ENCODE measurements around the gene GABBR2. TPM values are rescaled to one million over a fixed set of nuclear protein-coding genes. Genes with fewer than 3 reads are reported as not detected.

The GABBR2 gene
- polyA plus RNA-seq, 1 of the 3 experiments (the other 2 are of a cell fraction), result not detected

DNA sequence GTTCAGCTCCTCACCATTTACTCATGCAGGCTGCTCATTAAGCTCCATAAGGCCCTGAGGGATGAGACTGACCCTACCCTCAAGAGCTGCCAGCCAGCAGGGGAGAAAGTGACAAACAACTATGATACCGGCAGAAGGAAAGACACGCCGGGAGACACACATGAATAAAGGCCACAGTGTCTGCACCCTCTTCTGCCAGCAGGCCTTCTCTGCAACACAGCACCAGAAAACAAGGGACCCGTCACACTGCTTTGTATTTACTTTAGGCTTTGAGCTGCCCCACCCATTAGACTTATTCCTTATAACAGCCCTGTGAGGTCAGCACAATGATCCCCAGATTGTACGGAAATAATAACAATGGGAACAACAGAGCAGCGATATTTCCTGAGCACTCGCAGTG lies 7.2 kb downstream of the GABBR2 start:
- Histone ChIP-seq H3K4me3 (ENCODE audit: low read depth in 2 of 2, low read length in 1 of 2) (no peak overlapping the region), H4K20me1 (ENCODE audit: insufficient read depth) (no peaks in the 10 kb centered on the region), H3K9me3 (no peaks in the 10 kb centered on the region), H3K27ac (ENCODE audit: low read depth in 2 of 2, low read length in 1 of 2) (no peak overlapping the region), H3K27me3 (ENCODE audit: insufficient read depth) (peaks cover 56% of the 10 kb centered on the region; the same call in 1 of the 2 replicates), H3K4me2 (no peak overlapping the region), H3K4me1 (ENCODE audit: control insufficient read depth in 1 of 2, insufficient read depth in 2 of 2, low read depth in 1 of 2, low read length in 1 of 2) (peaks cover 0 to 8% of the 10 kb centered on the region in 2 experiments; a peak in 1 of 4 replicates), H3K79me2 (ENCODE audit: insufficient read depth) (no peaks in the 10 kb centered on the region), H3F3A (replicated peaks; ENCODE audit: insufficient read depth) (no peaks in the 10 kb centered on the region), H2AFZ (ENCODE audit: low read depth) (no peak overlapping the region), H3K9me2 (no peaks in the 10 kb centered on the region), H3K9ac (no peak overlapping the region), H3K36me3 (replicated peaks in 1 of 2; ENCODE audit: control insufficient read depth in 1 of 2, insufficient read depth in 2 of 2, low read length in 1 of 2) (no peaks in the 10 kb centered on the region)
- no peak for DNase-seq
- CTCF ChIA-PET, result interaction anchor here (2.3 kb wide), 1 partner anchor 74 kb away, joined by 7 read pairs; no protein-coding TSS in a partner anchor
- POLR2A ChIA-PET, result no interaction called here
- 83% methylated on average over 7 of the region's 7 CpGs for WGBS (ENCODE audit: low lambda C conversion rate)
- TF ChIP-seq JUND (IDR thresholded peaks at IDR 0.05) (no peak), SMC3 (IDR thresholded peaks at IDR 0.05; ENCODE audit: low read depth, low read length) (no peak)

DNA sequence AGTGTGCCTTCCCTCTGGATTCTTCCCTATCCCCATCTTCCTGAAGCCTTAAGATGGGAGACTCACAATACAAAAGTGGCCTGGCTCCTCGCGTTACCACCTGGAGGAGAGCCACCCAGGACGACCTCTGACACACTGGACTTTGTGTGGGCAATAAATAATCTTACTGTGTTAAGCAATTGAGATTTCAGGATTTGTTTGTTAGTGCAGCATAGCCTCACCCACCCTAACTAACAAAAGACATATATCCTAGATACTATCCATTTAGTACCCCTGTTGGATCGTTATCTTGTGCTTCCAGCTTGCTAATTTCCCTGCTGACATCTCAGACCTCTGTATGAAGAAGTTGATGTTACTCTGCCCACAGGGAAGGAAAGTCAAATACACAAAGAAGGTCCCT lies 7.9 kb downstream of the GABBR2 start:
- ChIA-PET POLR2A (no interaction called here), CTCF (interaction anchor here (2.3 kb wide), 1 partner anchor 75 kb away, joined by 7 read pairs; no protein-coding TSS in a partner anchor)
- Histone ChIP-seq H2AFZ (ENCODE audit: low read depth) (no peak overlapping the region), H3K27ac (ENCODE audit: low read depth in 2 of 2, low read length in 1 of 2) (no peak overlapping the region), H3K4me2 (no peak overlapping the region), H3K9me3 (no peaks in the 10 kb centered on the region), H3F3A (replicated peaks; ENCODE audit: insufficient read depth) (no peaks in the 10 kb centered on the region), H3K79me2 (ENCODE audit: insufficient read depth) (no peaks in the 10 kb centered on the region), H3K9ac (no peak overlapping the region), H3K36me3 (replicated peaks in 1 of 2; ENCODE audit: control insufficient read depth in 1 of 2, insufficient read depth in 2 of 2, low read length in 1 of 2) (no peaks in the 10 kb centered on the region), H3K4me1 (ENCODE audit: control insufficient read depth in 1 of 2, insufficient read depth in 2 of 2, low read depth in 1 of 2, low read length in 1 of 2) (peaks cover 0 to 8% of the 10 kb centered on the region in 2 experiments; a peak in 1 of 4 replicates), H3K27me3 (ENCODE audit: insufficient read depth) (peaks cover 52% of the 10 kb centered on the region; the same call in 1 of the 2 replicates), H3K4me3 (ENCODE audit: low read depth in 2 of 2, low read length in 1 of 2) (no peak overlapping the region), H4K20me1 (ENCODE audit: insufficient read depth) (no peaks in the 10 kb centered on the region), H3K9me2 (no peaks in the 10 kb centered on the region)
- no peak for DNase-seq
- 27% methylated on average over 4 of the region's 4 CpGs for WGBS (ENCODE audit: low lambda C conversion rate)
- no peak for TF ChIP-seq SMC3 (IDR thresholded peaks at IDR 0.05; ENCODE audit: low read depth, low read length)
- no peak for TF ChIP-seq POLR2AphosphoS5 (IDR thresholded peaks at IDR 0.05; ENCODE audit: low read depth, low read length)
- TF ChIP-seq JUND (IDR thresholded peaks at IDR 0.05), result no peak
- TF ChIP-seq NFIC (IDR thresholded peaks at IDR 0.05; ENCODE audit: borderline replicate concordance), result no peak
- no peak for TF ChIP-seq NRF1 (IDR thresholded peaks at IDR 0.05; ENCODE audit: low read depth, low read length)
- TF ChIP-seq ELF1 (IDR thresholded peaks at IDR 0.05), result no peak
- no peak for TF ChIP-seq SIN3A (IDR thresholded peaks at IDR 0.05; ENCODE audit: borderline replicate concordance, low read depth, low read length)
- TF ChIP-seq EP300 (IDR thresholded peaks at IDR 0.05; ENCODE audit: borderline replicate concordance in 1 of 2, low read depth in 1 of 2, low read length in 1 of 2), result no peak
- TF ChIP-seq, protein P1, sequence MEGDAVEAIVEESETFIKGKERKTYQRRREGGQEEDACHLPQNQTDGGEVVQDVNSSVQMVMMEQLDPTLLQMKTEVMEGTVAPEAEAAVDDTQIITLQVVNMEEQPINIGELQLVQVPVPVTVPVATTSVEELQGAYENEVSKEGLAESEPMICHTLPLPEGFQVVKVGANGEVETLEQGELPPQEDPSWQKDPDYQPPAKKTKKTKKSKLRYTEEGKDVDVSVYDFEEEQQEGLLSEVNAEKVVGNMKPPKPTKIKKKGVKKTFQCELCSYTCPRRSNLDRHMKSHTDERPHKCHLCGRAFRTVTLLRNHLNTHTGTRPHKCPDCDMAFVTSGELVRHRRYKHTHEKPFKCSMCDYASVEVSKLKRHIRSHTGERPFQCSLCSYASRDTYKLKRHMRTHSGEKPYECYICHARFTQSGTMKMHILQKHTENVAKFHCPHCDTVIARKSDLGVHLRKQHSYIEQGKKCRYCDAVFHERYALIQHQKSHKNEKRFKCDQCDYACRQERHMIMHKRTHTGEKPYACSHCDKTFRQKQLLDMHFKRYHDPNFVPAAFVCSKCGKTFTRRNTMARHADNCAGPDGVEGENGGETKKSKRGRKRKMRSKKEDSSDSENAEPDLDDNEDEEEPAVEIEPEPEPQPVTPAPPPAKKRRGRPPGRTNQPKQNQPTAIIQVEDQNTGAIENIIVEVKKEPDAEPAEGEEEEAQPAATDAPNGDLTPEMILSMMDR (IDR thresholded peaks at IDR 0.05), result no peak
- no peak for TF ChIP-seq GABPA (IDR thresholded peaks at IDR 0.05; ENCODE audit: low read depth)
- no peak for TF ChIP-seq RCOR1 (IDR thresholded peaks at IDR 0.05; ENCODE audit: low read length)
- TF ChIP-seq, protein P2, sequence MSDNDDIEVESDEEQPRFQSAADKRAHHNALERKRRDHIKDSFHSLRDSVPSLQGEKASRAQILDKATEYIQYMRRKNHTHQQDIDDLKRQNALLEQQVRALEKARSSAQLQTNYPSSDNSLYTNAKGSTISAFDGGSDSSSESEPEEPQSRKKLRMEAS (IDR thresholded peaks at IDR 0.05; ENCODE audit: low read depth), result no peak
- no peak for TF ChIP-seq RFX5 (IDR thresholded peaks at IDR 0.05; ENCODE audit: low read length)
- TF ChIP-seq, protein P3, sequence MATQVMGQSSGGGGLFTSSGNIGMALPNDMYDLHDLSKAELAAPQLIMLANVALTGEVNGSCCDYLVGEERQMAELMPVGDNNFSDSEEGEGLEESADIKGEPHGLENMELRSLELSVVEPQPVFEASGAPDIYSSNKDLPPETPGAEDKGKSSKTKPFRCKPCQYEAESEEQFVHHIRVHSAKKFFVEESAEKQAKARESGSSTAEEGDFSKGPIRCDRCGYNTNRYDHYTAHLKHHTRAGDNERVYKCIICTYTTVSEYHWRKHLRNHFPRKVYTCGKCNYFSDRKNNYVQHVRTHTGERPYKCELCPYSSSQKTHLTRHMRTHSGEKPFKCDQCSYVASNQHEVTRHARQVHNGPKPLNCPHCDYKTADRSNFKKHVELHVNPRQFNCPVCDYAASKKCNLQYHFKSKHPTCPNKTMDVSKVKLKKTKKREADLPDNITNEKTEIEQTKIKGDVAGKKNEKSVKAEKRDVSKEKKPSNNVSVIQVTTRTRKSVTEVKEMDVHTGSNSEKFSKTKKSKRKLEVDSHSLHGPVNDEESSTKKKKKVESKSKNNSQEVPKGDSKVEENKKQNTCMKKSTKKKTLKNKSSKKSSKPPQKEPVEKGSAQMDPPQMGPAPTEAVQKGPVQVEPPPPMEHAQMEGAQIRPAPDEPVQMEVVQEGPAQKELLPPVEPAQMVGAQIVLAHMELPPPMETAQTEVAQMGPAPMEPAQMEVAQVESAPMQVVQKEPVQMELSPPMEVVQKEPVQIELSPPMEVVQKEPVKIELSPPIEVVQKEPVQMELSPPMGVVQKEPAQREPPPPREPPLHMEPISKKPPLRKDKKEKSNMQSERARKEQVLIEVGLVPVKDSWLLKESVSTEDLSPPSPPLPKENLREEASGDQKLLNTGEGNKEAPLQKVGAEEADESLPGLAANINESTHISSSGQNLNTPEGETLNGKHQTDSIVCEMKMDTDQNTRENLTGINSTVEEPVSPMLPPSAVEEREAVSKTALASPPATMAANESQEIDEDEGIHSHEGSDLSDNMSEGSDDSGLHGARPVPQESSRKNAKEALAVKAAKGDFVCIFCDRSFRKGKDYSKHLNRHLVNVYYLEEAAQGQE (IDR thresholded peaks at IDR 0.05; ENCODE audit: low read depth, low read length), result no peak
- TF ChIP-seq, protein P4, sequence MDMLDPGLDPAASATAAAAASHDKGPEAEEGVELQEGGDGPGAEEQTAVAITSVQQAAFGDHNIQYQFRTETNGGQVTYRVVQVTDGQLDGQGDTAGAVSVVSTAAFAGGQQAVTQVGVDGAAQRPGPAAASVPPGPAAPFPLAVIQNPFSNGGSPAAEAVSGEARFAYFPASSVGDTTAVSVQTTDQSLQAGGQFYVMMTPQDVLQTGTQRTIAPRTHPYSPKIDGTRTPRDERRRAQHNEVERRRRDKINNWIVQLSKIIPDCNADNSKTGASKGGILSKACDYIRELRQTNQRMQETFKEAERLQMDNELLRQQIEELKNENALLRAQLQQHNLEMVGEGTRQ (IDR thresholded peaks at IDR 0.05; ENCODE audit: borderline replicate concordance, low read depth, low read length), result no peak
- TF ChIP-seq TCF12 (IDR thresholded peaks at IDR 0.05), result no peak
- TF ChIP-seq FOXM1 (IDR thresholded peaks at IDR 0.05; ENCODE audit: low read depth), result no peak
- TF ChIP-seq RXRA (IDR thresholded peaks at IDR 0.05; ENCODE audit: borderline replicate concordance, low read depth), result no peak
- TF ChIP-seq EZH2phosphoT487 (IDR thresholded peaks at IDR 0.05; ENCODE audit: borderline replicate concordance, low read depth), result no peak
